ENCODE data around the gene ELF4.

DNA sequence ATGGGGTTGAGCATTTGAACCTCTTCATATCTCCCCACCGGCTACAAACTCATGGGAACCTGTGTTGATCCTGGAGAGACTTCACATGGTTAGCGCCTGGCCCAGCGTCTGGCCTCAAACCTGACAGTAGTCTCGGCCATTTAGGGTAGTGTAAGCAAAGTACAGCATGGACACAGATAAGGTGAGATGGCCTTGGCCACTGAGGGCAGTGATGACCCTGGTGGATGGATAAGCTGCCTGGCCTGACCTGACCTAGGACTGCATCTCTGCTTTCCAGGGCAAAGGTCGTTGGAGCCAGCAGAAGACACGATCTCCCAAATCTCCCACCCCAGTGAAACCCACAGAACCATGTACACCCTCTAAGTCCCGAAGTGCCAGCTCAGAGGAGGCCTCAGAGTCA is 76.1 kb downstream of the ELF4 start:
- TF ChIP-seq CTCF (IDR thresholded peaks at IDR 0.05) (no peak), POLR2A (IDR thresholded peaks at IDR 0.05) (no peak)

All from thyroid gland (tissue), 4 donors.